ENCODE measurements around the gene TSR3. TPM values are rescaled to one million over a fixed set of nuclear protein-coding genes. Genes with fewer than 3 reads are reported as not detected.

Gene TSR3
- total RNA-seq, 1 experiment from 2014 or later: 52.7 TPM

- ChIA-PET POLR2A (interaction anchor here (0.9 kb wide), 1 partner anchor 41 kb away, joined by 3 read pairs; the partner anchor contains the start of gene UQCC4), RAD21 (ENCODE audit: low non-redundant PET in 1 of 2, low total read pairs in 2 of 2, uncharacterized antibody in 2 of 2, unreplicated experiment in 2 of 2) (interaction anchor here in 1 of 2 experiments (1.1 kb wide), 1 partner anchor 16 kb away, joined by 3 read pairs; no protein-coding TSS in a partner anchor), CTCF (interaction anchor here (1.2 to 1.8 kb wide), 3 partner anchors 10 to 48 kb away, joined by 4 to 6 read pairs (median 5); no protein-coding TSS in a partner anchor)
- peak; percentile 75 for TF ChIP-seq SIN3A (IDR thresholded peaks at IDR 0.05; ENCODE audit: low read depth)
- no peak for TF ChIP-seq REST (IDR thresholded peaks at IDR 0.05; ENCODE audit: low read depth)
- no peak for TF ChIP-seq TCF7L2 (IDR thresholded peaks at IDR 0.05; ENCODE audit: borderline replicate concordance, extremely low read depth, insufficient read depth, insufficient read length)
- TF ChIP-seq POLR2AphosphoS5 (IDR thresholded peaks at IDR 0.05; ENCODE audit: low read depth, low read length): peak; percentile 73
- TF ChIP-seq SP1 (IDR thresholded peaks at IDR 0.05; ENCODE audit: low read depth): peak; percentile 29; the same call in 1 of the 2 replicates
- TF ChIP-seq CTCF (IDR thresholded peaks at IDR 0.05 in 2 of 3, conservative IDR thresholded peaks at IDR 0.05 in 1 of 3; ENCODE audit: borderline replicate concordance in 1 of 3, insufficient read depth in 1 of 3, low read depth in 2 of 3, low read length in 2 of 3): peak in 2 of 3 experiments; percentile 18 to 23; a peak in 2 of 6 replicates
- peak; percentile 78; the same call in 1 of the 2 replicates for TF ChIP-seq MAX (IDR thresholded peaks at IDR 0.05)
- no peak for TF ChIP-seq ZNF274 (IDR thresholded peaks at IDR 0.05; ENCODE audit: low read depth, low read length)
- TF ChIP-seq ZFX (IDR thresholded peaks at IDR 0.05): peak; percentile 88; the same call in 1 of the 2 replicates
- TF ChIP-seq CEBPB (IDR thresholded peaks at IDR 0.05; ENCODE audit: low read depth): no peak
- no TSS peak for BruUV-seq (replicated peaks)
- Histone ChIP-seq H3K4me1 (ENCODE audit: control insufficient read depth in 1 of 2, insufficient read depth in 2 of 2, low read length in 2 of 2) (peaks cover 12 to 19% of the 10 kb centered on the region in 2 experiments), H3K9me3 (ENCODE audit: control insufficient read depth in 1 of 2, insufficient read depth in 1 of 2, low read depth in 1 of 2, low read length in 2 of 2) (no peaks in the 10 kb centered on the region), H2AFZ (ENCODE audit: low read depth, low read length, poor library complexity, severe bottlenecking) (peak overlapping the region; percentile 38), H3K4me2 (ENCODE audit: low read length) (peak overlapping the region; percentile 98), H3K9me2 (ENCODE audit: insufficient read depth) (no peaks in the 10 kb centered on the region), H3K36me3 (ENCODE audit: control insufficient read depth in 1 of 2, insufficient read depth in 2 of 2, low read length in 2 of 2) (peaks cover 0 to 7% of the 10 kb centered on the region in 2 experiments; a peak in 1 of 4 replicates), H3K4me3 (replicated peaks in 1 of 2; ENCODE audit: low read depth in 1 of 2, low read length in 2 of 2) (peak overlapping the region; percentile 75 to 89), H3K27ac (ENCODE audit: low read depth, low read length) (peak overlapping the region; percentile 89), H3K27me3 (ENCODE audit: insufficient read depth, low read length) (no peaks in the 10 kb centered on the region), H3K79me2 (ENCODE audit: insufficient read depth, low read length) (peaks cover 34% of the 10 kb centered on the region), H3K9ac (ENCODE audit: low read length) (peak overlapping the region; percentile 100), H4K20me1 (ENCODE audit: insufficient read depth) (no peaks in the 10 kb centered on the region)
- intact Hi-C loops (cut with micrococcal nuclease): no loop called here
- ATAC-seq (peak; percentile 70), DNase-seq (ENCODE audit: low read depth, low spot score) (no peak)
These were observed 27.8 kb upstream of the TSR3 start for GRCh38 chr16:1379304-1380076.
